Measurements from ENCODE around the gene TMEM163. TPM values are rescaled to one million over a fixed set of nuclear protein-coding genes. Genes with fewer than 3 reads are reported as not detected.

Gene TMEM163
- total RNA-seq, 1 donor from 2014 or later, result 0.18 TPM

GRCh38 chr2:134540990-134541389 lies 177.8 kb downstream of the TMEM163 start:
- no peak for TF ChIP-seq EZH2 (IDR thresholded peaks at IDR 0.05; ENCODE audit: insufficient read depth, low read length)
- TF ChIP-seq CTCF (IDR thresholded peaks at IDR 0.05; ENCODE audit: insufficient read depth, low read depth, low read length), result no peak
- H3K27ac Mint-ChIP-seq (ENCODE audit: unreplicated experiment), result no peak overlapping the region
- Histone ChIP-seq H3K9me3 (ENCODE audit: insufficient read depth, low read depth, low read length) (no peaks in the 10 kb centered on the region), H3K36me3 (ENCODE audit: insufficient read depth, low read length) (no peaks in the 10 kb centered on the region), H3K4me3 (ENCODE audit: insufficient read depth, low read depth, low read length) (no peak overlapping the region), H3K27ac (ENCODE audit: low read depth, low read length) (no peak overlapping the region), H3K4me2 (ENCODE audit: low read length) (no peak overlapping the region), H3K9ac (ENCODE audit: low read length) (no peak overlapping the region), H4K20me1 (ENCODE audit: insufficient read depth, low read length) (no peaks in the 10 kb centered on the region), H3K27me3 (ENCODE audit: insufficient read depth, low read length) (no peaks in the 10 kb centered on the region), H3K4me1 (ENCODE audit: insufficient read depth, low read length) (no peaks in the 10 kb centered on the region), H2AFZ (ENCODE audit: low read depth, low read length) (no peak overlapping the region), H3K79me2 (ENCODE audit: insufficient read depth, low read length) (no peaks in the 10 kb centered on the region)
- H3K27me3 Mint-ChIP-seq (ENCODE audit: low read depth, unreplicated experiment), result peaks cover 14% of the 10 kb centered on the region
- no peaks in the 10 kb centered on the region for H3K4me1 Mint-ChIP-seq (ENCODE audit: low read depth, unreplicated experiment)
- no peaks in the 10 kb centered on the region for H3K36me3 Mint-ChIP-seq (ENCODE audit: low read depth, unreplicated experiment)
- DNase-seq (ENCODE audit: low read depth), result no peak
- peaks cover 2% of the 10 kb centered on the region for H3K9me3 Mint-ChIP-seq (ENCODE audit: unreplicated experiment)
- FAIRE-seq, result no peak
- no peak overlapping the region for H3K4me3 Mint-ChIP-seq (ENCODE audit: unreplicated experiment)

GRCh38 chr2:134539981-134540380 lies 178.8 kb downstream of the TMEM163 start:
- Mint-ChIP-seq H3K27me3 (ENCODE audit: low read depth, unreplicated experiment) (peaks cover 12% of the 10 kb centered on the region), H3K27ac (ENCODE audit: unreplicated experiment) (no peak overlapping the region), H3K36me3 (ENCODE audit: low read depth, unreplicated experiment) (no peaks in the 10 kb centered on the region), H3K4me1 (ENCODE audit: low read depth, unreplicated experiment) (no peaks in the 10 kb centered on the region), H3K4me3 (ENCODE audit: unreplicated experiment) (no peak overlapping the region), H3K9me3 (ENCODE audit: unreplicated experiment) (peaks cover 2% of the 10 kb centered on the region)
- DNase-seq (ENCODE audit: low read depth) (no peak), FAIRE-seq (no peak)
- Histone ChIP-seq H3K36me3 (ENCODE audit: insufficient read depth, low read length) (no peaks in the 10 kb centered on the region), H3K4me2 (ENCODE audit: low read length) (no peak overlapping the region), H3K4me3 (ENCODE audit: insufficient read depth, low read depth, low read length) (no peak overlapping the region), H3K4me1 (ENCODE audit: insufficient read depth, low read length) (no peaks in the 10 kb centered on the region), H3K27ac (ENCODE audit: low read depth, low read length) (no peak overlapping the region), H4K20me1 (ENCODE audit: insufficient read depth, low read length) (no peaks in the 10 kb centered on the region), H3K9me3 (ENCODE audit: insufficient read depth, low read depth, low read length) (no peaks in the 10 kb centered on the region), H3K79me2 (ENCODE audit: insufficient read depth, low read length) (no peaks in the 10 kb centered on the region), H3K27me3 (ENCODE audit: insufficient read depth, low read length) (no peaks in the 10 kb centered on the region), H2AFZ (ENCODE audit: low read depth, low read length) (no peak overlapping the region), H3K9ac (ENCODE audit: low read length) (no peak overlapping the region)
- no peak for TF ChIP-seq CTCF (IDR thresholded peaks at IDR 0.05; ENCODE audit: insufficient read depth, low read depth, low read length)
- no peak for TF ChIP-seq EZH2 (IDR thresholded peaks at IDR 0.05; ENCODE audit: insufficient read depth, low read length)

- Histone ChIP-seq H3K36me3 (ENCODE audit: insufficient read depth, low read length) (no peaks in the 10 kb centered on the region), H3K27ac (ENCODE audit: low read depth, low read length) (no peak overlapping the region), H3K4me2 (ENCODE audit: low read length) (no peak overlapping the region), H3K9ac (ENCODE audit: low read length) (no peak overlapping the region), H3K4me1 (ENCODE audit: insufficient read depth, low read length) (no peaks in the 10 kb centered on the region), H2AFZ (ENCODE audit: low read depth, low read length) (no peak overlapping the region), H3K79me2 (ENCODE audit: insufficient read depth, low read length) (no peaks in the 10 kb centered on the region), H3K9me3 (ENCODE audit: insufficient read depth, low read depth, low read length) (no peaks in the 10 kb centered on the region), H3K4me3 (ENCODE audit: insufficient read depth, low read depth, low read length) (no peak overlapping the region), H3K27me3 (ENCODE audit: insufficient read depth, low read length) (no peaks in the 10 kb centered on the region), H4K20me1 (ENCODE audit: insufficient read depth, low read length) (no peaks in the 10 kb centered on the region)
- DNase-seq (ENCODE audit: low read depth), result no peak
- no peaks in the 10 kb centered on the region for H3K4me1 Mint-ChIP-seq (ENCODE audit: low read depth, unreplicated experiment)
- H3K4me3 Mint-ChIP-seq (ENCODE audit: unreplicated experiment), result no peak overlapping the region
- TF ChIP-seq CTCF (IDR thresholded peaks at IDR 0.05; ENCODE audit: insufficient read depth, low read depth, low read length) (no peak), EZH2 (IDR thresholded peaks at IDR 0.05; ENCODE audit: insufficient read depth, low read length) (no peak)
- no peak for FAIRE-seq
- peaks cover 2% of the 10 kb centered on the region for H3K27me3 Mint-ChIP-seq (ENCODE audit: low read depth, unreplicated experiment)
- no peak overlapping the region for H3K27ac Mint-ChIP-seq (ENCODE audit: unreplicated experiment)
- H3K9me3 Mint-ChIP-seq (ENCODE audit: unreplicated experiment), result peaks cover 2% of the 10 kb centered on the region
- no peaks in the 10 kb centered on the region for H3K36me3 Mint-ChIP-seq (ENCODE audit: low read depth, unreplicated experiment)
Observed at GRCh38 chr2:134537702-134538101, 181.1 kb downstream of the TMEM163 start.

All from astrocyte (in vitro differentiated cells and primary cell).